Measurements from ENCODE around the gene XPC. TPM values are rescaled to one million over a fixed set of nuclear protein-coding genes. Genes with fewer than 3 reads are reported as not detected.

Gene XPC
- total RNA-seq, 1 experiment from 2014 or later, result 17.7 TPM

DNA sequence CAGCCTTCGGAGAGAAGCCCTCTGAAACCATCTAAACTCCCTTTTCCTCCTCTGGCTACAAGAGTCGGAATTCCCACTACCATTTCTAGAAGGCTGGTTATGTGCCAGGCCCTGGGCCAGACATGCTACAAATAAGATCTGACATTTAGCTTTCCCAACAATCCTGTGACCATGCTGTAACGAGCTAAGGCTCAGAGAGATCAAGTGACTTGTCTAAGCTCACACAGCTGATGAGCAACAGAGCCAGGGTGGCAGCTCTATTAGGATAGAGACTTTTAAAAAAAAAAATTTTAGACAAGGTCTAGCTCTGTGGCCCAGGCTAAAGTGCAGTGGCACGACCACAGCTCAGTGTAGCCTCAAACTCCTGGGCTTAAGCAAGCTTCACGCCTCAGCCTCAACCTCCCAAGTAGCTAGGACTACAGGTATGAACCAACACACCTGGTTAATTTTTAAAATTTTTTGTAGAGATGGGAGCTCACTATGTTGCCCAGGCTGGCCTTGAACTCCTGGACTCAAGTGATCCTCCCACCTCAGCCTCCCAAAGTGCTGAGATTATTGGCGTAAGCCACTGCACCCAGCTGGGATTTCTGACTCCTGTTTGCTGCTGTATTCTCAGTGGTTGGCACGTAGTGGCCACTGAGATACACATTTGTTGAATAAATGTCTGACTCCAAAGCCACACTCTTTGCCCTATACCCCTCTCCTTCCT is 34.8 kb upstream of the XPC start:
- Histone ChIP-seq H3K4me1 (replicated peaks) (peaks cover 47% of the 10 kb centered on the region), H3K9me3 (replicated peaks) (no peaks in the 10 kb centered on the region), H3K4me3 (no peak overlapping the region), H3K27me3 (replicated peaks) (no peaks in the 10 kb centered on the region), H3K36me3 (no peaks in the 10 kb centered on the region), H3K27ac (peak overlapping the region; percentile 88)
- no peak for DNase-seq (ENCODE audit: low read depth in 1 of 2, low spot score in 2 of 2)

DNA sequence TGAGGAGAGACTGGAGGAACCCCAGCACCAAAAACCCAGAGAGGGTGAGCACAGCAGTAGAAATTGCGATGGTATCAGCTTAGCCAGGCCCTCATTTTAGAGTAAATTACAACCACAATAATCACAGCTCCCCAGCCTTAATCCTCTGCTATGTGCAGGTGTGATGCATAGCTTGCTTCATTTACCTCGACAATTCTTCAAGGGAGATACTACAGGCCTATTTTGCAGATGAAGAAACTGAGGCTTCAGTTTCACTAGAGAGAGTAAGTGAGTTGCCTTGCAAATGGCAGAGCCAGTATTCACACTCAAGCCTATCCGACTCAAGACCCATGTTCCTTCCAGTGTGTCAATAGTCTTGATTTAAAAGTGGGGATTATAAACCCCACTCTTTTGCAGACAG is 33.6 kb upstream of the XPC start:
- Histone ChIP-seq H3K4me3 (no peak overlapping the region), H3K9me3 (replicated peaks) (no peaks in the 10 kb centered on the region), H3K27ac (peak overlapping the region; percentile 88), H3K36me3 (no peaks in the 10 kb centered on the region), H3K27me3 (replicated peaks) (no peaks in the 10 kb centered on the region), H3K4me1 (replicated peaks) (peaks cover 55% of the 10 kb centered on the region)
- no peak for DNase-seq (ENCODE audit: low read depth in 1 of 2, low spot score in 2 of 2)

DNA sequence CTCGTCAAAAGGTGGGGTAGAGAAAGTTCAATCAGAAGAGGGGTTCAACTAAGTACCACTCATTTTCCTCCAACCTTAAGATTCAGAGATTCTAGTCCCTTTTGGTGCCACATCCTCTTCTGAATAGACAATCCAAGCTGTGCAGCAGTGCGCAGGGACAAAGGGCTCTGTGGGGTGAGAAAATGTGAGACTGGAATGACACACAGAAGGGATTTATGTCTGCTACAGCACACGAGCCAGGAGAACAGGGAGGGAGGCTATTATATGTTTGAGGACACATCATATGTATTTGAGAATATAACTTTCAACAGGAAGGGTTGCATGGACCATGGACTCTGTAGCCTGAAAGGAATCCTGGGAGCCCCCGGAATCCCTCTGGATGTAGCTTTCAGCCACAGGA is 33.2 kb upstream of the XPC start:
- H3K9me3 ChIP-seq (replicated peaks), result no peaks in the 10 kb centered on the region
- no peak for DNase-seq (ENCODE audit: low read depth in 1 of 2, low spot score in 2 of 2)
- no peaks in the 10 kb centered on the region for H3K27me3 ChIP-seq (replicated peaks)
- H3K36me3 ChIP-seq, result no peaks in the 10 kb centered on the region
- H3K4me1 ChIP-seq (replicated peaks), result peaks cover 55% of the 10 kb centered on the region
- peak overlapping the region; percentile 88 for H3K27ac ChIP-seq
- no peak overlapping the region for H3K4me3 ChIP-seq

DNA sequence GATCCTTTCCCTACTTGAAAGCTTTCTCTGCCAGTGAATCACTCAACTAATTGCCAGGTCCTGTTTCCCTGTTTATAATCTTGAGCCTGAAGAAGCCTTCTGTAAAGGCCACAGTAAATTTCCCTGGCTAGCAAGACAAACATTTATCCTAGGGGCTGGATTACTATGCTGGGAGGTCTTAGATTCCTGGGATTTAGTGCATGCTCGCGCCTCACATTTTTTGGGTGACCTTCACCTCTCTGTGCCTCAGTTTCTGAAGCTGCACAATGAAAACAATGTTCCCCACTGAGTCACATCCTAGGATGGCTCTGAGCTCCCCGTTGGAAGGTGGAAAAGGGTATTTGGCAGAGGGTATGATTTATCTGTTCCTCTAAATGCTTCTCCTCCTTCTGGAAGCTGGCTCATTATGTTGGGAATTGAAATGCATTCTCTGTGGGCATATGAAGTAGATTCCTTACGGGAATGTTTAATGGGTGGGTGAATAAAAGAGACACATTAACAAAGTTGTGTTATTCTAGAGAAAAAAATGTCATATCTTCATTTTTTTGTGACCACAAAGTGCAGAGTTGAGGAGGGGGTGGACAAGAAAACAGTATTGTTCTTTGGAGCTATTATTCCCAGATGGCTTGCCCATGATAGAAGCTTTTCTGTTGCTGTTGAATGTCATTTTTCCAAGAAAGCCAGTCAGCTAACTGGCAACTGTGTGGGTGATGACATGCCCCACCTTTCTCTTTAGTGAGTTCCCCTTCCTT is 32.6 kb upstream of the XPC start:
- peak; percentile 90 to 97 for DNase-seq (ENCODE audit: low read depth in 1 of 2, low spot score in 2 of 2)
- Histone ChIP-seq H3K27me3 (replicated peaks) (no peaks in the 10 kb centered on the region), H3K9me3 (replicated peaks) (no peaks in the 10 kb centered on the region), H3K4me3 (no peak overlapping the region), H3K36me3 (no peaks in the 10 kb centered on the region), H3K27ac (peak overlapping the region; percentile 88), H3K4me1 (replicated peaks) (peaks cover 55% of the 10 kb centered on the region)

DNA sequence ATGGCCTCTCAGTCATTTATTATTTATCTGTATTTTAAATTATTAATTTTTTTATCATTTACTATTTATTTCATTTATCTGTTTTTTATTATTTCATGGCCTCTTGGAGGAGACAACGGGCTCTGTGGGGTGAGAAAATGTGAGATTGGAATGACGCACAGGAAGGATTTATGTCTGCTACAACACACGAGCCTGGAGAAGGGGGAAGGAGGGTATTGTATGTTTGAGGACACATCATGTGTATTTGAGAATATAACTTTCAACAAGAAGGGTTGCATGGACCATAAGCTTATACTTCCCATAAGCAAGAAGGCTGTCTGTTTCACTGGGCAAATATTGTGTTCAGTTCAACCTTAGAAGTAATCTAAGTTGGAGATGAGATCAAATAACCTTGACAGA is 31.9 kb upstream of the XPC start:
- Histone ChIP-seq H3K4me3 (no peak overlapping the region), H3K36me3 (no peaks in the 10 kb centered on the region), H3K27ac (peak overlapping the region; percentile 88), H3K27me3 (replicated peaks) (no peaks in the 10 kb centered on the region), H3K9me3 (replicated peaks) (no peaks in the 10 kb centered on the region), H3K4me1 (replicated peaks) (peaks cover 55% of the 10 kb centered on the region)
- no peak for DNase-seq (ENCODE audit: low read depth in 1 of 2, low spot score in 2 of 2)

DNA sequence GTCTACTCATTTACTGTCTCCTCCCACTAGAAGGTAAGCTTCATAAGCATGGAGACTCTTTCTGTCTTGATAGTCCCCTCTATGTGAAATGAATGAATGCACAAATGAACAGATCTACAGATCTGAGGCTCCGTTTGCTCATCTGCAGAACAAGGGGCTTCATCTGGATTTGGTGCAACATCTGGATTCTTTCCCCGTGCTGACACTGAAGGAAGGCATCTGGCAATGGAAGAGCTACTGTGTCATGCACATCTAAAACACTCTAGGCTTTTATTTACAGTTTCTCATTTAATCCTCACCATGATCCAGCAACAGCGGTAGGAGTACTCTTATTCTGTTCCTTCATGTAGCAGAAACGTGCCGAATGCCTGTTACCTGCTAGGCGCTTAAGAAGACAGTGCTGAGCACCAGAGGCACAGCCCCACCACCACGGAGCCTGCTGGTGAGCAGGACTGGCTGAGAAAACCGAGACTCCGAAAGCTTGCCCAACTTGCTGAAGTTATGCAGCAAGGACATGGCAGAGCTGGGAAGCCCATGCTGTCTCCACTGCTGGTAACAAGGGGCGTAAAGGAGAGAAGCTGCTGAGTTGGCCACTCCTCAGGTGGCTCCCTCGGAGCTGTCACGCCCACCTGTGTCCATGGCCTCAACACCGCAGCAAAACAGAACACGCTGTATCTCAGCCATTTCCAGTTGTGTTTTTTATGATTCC is 31.3 kb upstream of the XPC start:
- DNase-seq (ENCODE audit: low read depth in 1 of 2, low spot score in 2 of 2), result peak in 1 of 2 experiments; percentile 21
- no peak overlapping the region for H3K4me3 ChIP-seq
- peak overlapping the region; percentile 88 for H3K27ac ChIP-seq
- no peaks in the 10 kb centered on the region for H3K27me3 ChIP-seq (replicated peaks)
- no peaks in the 10 kb centered on the region for H3K36me3 ChIP-seq
- H3K4me1 ChIP-seq (replicated peaks), result peaks cover 59% of the 10 kb centered on the region
- H3K9me3 ChIP-seq (replicated peaks), result no peaks in the 10 kb centered on the region

DNA sequence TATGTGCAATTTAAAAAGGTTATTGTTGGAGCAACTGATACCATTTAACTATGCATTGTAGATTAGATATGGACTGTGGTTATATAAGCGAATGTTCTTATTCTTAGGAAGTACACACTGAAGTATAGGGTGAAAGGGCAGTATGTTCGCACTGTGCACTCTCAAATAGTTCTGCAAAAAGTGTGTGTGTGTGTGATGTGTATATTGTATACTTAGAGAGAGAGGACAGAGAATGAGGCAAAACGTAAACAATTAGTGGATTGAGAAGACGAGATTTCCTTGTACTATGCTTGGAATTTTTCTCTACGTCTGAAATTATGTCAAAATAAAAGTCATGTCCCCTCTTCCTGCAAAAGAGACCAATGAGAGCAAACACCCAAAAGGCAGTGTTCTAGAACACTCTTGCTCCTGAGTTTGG is 30.6 kb upstream of the XPC start:
- Histone ChIP-seq H3K27me3 (replicated peaks) (no peaks in the 10 kb centered on the region), H3K9me3 (replicated peaks) (no peaks in the 10 kb centered on the region), H3K4me1 (replicated peaks) (peaks cover 64% of the 10 kb centered on the region), H3K27ac (peak overlapping the region; percentile 88), H3K36me3 (no peaks in the 10 kb centered on the region), H3K4me3 (no peak overlapping the region)
- DNase-seq (ENCODE audit: low read depth in 1 of 2, low spot score in 2 of 2), result peak in 1 of 2 experiments; percentile 81

DNA sequence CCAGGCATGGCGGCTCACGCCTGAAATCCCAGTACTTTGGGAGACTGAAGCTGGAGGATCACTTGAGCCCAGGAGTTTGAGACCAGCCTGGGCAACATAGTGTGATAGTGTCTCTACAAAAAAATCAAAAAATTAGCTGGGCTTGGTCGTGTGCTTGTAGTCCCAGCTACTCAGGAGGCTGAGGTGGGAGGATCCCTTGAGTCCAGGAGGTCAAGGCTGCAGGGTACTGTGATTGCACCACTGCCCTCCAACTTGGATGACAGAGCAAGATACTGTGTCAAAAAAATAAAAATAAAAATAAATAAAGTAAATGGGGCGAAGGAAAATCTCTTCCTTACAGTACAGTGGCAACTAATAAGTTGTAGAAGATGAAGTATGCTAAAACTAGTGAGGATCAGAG is 29.8 kb upstream of the XPC start:
- no peak overlapping the region for H3K4me3 ChIP-seq
- H3K4me1 ChIP-seq (replicated peaks), result peaks cover 70% of the 10 kb centered on the region
- peak overlapping the region; percentile 88 for H3K27ac ChIP-seq
- DNase-seq (ENCODE audit: low read depth in 1 of 2, low spot score in 2 of 2), result no peak
- H3K27me3 ChIP-seq (replicated peaks), result no peaks in the 10 kb centered on the region
- H3K36me3 ChIP-seq, result no peaks in the 10 kb centered on the region
- H3K9me3 ChIP-seq (replicated peaks), result no peaks in the 10 kb centered on the region

DNA sequence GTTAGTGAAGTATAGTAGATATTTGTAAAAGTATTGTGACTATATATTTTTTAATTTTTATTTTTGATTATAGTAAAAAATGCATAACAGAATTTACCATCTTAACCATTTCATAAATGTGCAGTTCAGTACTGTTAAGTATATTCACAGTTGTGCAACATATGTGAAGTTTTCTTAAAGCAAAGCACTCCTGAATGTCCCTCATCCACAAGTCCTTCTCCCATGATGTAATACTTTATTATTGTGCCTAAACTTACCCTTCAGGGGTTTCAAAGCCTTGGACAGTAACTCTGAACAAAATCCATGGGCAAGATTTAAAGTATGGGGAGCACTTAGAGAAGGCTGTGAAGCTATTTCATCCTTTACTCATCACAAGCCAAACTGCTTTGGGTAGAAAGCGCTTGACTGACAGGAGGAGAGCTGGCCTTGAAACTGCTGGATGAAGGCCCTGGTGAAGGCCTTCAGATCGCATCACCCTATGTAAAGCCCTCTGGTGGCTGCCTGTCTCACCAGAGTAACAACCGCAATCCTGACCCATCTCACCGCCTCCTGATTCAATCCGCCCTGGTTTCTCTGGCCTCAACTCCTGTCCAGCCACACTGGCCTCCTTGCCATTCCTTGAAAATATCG is 28.3 kb upstream of the XPC start:
- Histone ChIP-seq H3K9me3 (replicated peaks) (no peaks in the 10 kb centered on the region), H3K27me3 (replicated peaks) (no peaks in the 10 kb centered on the region), H3K36me3 (no peaks in the 10 kb centered on the region), H3K27ac (no peak overlapping the region), H3K4me1 (replicated peaks) (peaks cover 55% of the 10 kb centered on the region), H3K4me3 (no peak overlapping the region)
- DNase-seq (ENCODE audit: low read depth in 1 of 2, low spot score in 2 of 2), result no peak

DNA sequence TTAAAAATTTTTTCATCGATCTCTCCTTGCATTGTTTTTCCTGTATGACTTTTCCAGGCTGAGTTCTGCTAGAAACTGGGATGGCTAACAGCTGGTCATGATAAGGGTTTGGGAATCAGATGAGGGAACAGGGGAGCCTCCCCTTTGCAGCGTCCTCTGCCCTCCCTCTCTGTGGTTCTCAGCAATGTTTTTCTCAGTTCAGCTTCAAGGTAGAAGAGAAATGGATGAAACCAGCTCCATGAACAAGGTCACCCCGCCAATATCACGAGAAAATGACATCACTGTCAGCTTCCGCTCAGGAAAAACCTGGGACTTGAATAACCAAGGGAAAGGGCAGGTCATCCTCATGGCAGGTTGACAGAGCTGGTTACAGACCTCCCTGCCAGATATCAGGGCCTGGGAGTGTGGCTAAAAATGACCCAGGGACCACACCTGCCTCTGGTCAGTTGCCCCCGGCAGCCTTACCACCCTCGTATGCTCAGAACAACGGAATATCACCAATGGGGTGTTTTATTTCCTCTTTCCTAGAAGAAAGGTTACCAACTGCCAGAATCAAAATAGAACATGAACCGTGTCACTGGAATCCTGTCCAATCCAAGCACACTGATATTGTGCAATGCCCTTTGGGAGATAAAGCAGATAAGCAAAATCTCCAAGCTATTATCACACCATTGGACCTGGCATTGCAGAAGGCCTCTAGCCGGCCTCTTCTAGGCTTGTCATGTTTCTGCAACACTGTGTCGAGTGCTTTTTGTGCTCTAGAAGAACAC is 26.3 kb upstream of the XPC start:
- H3K27me3 ChIP-seq (replicated peaks), result no peaks in the 10 kb centered on the region
- no peak for DNase-seq (ENCODE audit: low read depth in 1 of 2, low spot score in 2 of 2)
- H3K27ac ChIP-seq, result no peak overlapping the region
- no peaks in the 10 kb centered on the region for H3K9me3 ChIP-seq (replicated peaks)
- peaks cover 41% of the 10 kb centered on the region for H3K4me1 ChIP-seq (replicated peaks)
- H3K4me3 ChIP-seq, result no peak overlapping the region
- 0 out of 2 replicates have a peak, but pooled peaks cover 6% of the 10 kb centered on the region for H3K36me3 ChIP-seq

DNA sequence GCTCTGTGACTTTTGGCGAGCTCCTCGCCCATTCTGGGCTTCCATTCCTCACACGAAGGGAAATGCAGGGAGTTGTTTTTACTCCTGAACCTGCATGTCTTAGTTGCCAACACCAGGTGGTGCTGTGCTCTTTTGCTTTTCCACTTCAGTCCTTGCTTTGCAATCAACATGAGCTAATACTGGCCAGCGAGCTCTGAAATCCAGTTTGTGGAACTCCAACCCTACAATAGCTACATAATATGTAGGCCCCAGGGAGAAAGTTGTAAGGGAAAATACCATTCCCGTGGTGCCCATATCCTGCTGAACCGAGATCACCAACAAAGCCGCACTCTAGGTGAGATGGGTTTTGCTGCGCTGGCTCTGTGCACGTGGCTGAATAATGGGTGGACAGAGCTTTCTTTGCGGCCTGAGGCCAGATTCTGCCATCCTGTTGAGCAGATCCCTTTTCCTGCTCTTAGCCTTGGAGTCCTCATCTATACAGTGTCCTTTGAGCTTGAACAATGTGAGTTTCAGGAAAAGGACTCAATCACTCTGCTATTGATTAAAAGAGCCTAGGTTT is 25.2 kb upstream of the XPC start:
- H3K27ac ChIP-seq, result peak overlapping the region; percentile 28
- H3K9me3 ChIP-seq (replicated peaks), result no peaks in the 10 kb centered on the region
- H3K4me1 ChIP-seq (replicated peaks), result peaks cover 30% of the 10 kb centered on the region
- no peaks in the 10 kb centered on the region for H3K27me3 ChIP-seq (replicated peaks)
- peak; percentile 58 to 68 for DNase-seq (ENCODE audit: low read depth in 1 of 2, low spot score in 2 of 2)
- H3K36me3 ChIP-seq, result peaks cover 13% of the 10 kb centered on the region; the same call in 1 of the 2 replicates
- H3K4me3 ChIP-seq, result no peak overlapping the region

DNA sequence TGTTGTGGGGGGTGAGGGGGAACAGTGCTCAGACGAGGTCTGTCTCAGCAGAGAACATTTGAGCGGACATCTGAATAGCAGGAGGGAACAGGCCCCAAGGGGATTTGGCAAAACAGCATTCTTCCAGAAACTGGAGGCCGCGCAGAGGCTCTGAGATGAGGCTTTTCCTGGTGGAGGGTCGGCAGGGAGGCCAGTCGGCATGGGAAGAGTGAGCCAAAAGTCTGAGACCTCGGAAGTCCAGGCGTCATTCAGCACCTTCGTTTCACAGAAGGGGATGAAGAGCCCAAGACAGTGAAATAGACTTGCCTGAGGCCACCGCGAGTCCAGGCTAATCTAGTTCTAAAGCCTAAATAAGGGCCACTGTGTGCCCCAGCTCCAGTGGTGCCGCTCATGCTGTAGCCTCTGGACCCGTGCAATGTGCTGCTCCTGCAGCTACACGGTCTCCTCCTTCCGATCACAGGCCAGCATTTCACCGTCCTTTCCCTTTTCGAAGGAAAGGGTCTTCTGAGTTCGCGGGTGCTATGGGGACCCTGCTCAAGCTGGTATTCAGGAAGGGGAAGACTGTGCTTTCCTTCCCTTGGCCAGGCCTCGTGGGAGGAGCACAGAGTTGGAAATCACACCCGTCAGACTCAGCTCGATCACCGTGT is 24.6 kb upstream of the XPC start:
- no peak overlapping the region for H3K27ac ChIP-seq
- no peaks in the 10 kb centered on the region for H3K9me3 ChIP-seq (replicated peaks)
- H3K27me3 ChIP-seq (replicated peaks), result no peaks in the 10 kb centered on the region
- H3K4me3 ChIP-seq, result no peak overlapping the region
- H3K36me3 ChIP-seq, result peaks cover 18% of the 10 kb centered on the region
- no peak for DNase-seq (ENCODE audit: low read depth in 1 of 2, low spot score in 2 of 2)
- H3K4me1 ChIP-seq (replicated peaks), result peaks cover 24% of the 10 kb centered on the region

Data from SJSA1 (cell line).